HEK293 (cell line): ENCODE measurements around the gene ZNF518B.
A peak's percentile ranks its signal among the peaks of the same experiment; 100 is the strongest.
"Not testable (repeated sequence)": the region's sequence is repeated elsewhere in the genome, so short reads cannot be mapped to it uniquely, and the experiment has no call there.

Experiments
- CTCF ChIA-PET: fragments of 350-600 bp; formaldehyde crosslinking; extraction: SDS; loops from one replicate; lab custom pipeline; 2021; ENCODE audit warnings: antibody characterized with exemption; lab: Yijun Ruan, JAX
- POLR2A ChIA-PET: fragments of 300-600 bp; formaldehyde crosslinking; extraction: SDS; loops from one replicate; lab custom pipeline; 2020; ENCODE audit warnings: antibody characterized with exemption, inconsistent platforms; lab: Yijun Ruan, JAX
- H3K27ac ChIP-seq: fragments of 200-500 bp; sonication (Bioruptor generic); 2 replicates; pipeline ENCODE4 v1.5.1; 2014; ENCODE audit warnings: low read depth, low read length, control low read depth, inconsistent platforms; ENCODE audit errors: extremely low read depth
- H3K36me3 ChIP-seq, 2 experiments: fragments of 200-500 bp in 1 of 2; sonication (Bioruptor generic) in 1 of 2; 1 replicate in 1 of 2; 2 replicates in 1 of 2; pipeline ENCODE4 v1.5.1; 2014 to 2017; ENCODE audit warnings: inconsistent platforms in 2 of 2, low read length in 2 of 2; ENCODE audit not compliant: control insufficient read depth in 2 of 2, insufficient read depth in 1 of 2
- H3K4me1 ChIP-seq: fragments of 200-500 bp; sonication (Bioruptor generic); 2 replicates; pipeline ENCODE4 v1.5.1; 2014; ENCODE audit warnings: mild to moderate bottlenecking, low read length, inconsistent platforms; ENCODE audit not compliant: control insufficient read depth, insufficient read depth
- H3K4me3 ChIP-seq: 2 replicates; pipeline ENCODE4 v1.5.1; 2011; ENCODE audit warnings: low read depth, mild to moderate bottlenecking, control low read depth, low read length, moderate library complexity
- H3K9me3 ChIP-seq: fragments of 200-500 bp; sonication (Bioruptor generic); 2 replicates; pipeline ENCODE4 v1.5.1; 2014; ENCODE audit warnings: low read depth, low read length, inconsistent platforms; ENCODE audit not compliant: control insufficient read depth, insufficient read depth
- FEZF1 ChIP-seq: fragments of 450-650 bp; formaldehyde crosslinking; IDR thresholded peaks from 2 replicates; pipeline ENCODE4 v1.5.1; 2016; ENCODE audit warnings: missing biosample characterization, missing genetic modification characterization
- GLI2 ChIP-seq: fragments of 450-650 bp; formaldehyde crosslinking; IDR thresholded peaks from 2 replicates; pipeline ENCODE4; 2017; ENCODE audit warnings: missing biosample characterization, missing genetic modification characterization, low read depth, borderline replicate concordance
- PRDM4 ChIP-seq: fragments of 450-650 bp; formaldehyde crosslinking; IDR thresholded peaks from 2 replicates; pipeline ENCODE4 v1.5.1; 2017; ENCODE audit warnings: missing biosample characterization, missing genetic modification characterization
- ZBTB11 ChIP-seq: fragments of 450-650 bp; formaldehyde crosslinking; conservative IDR thresholded peaks from 2 replicates; pipeline ENCODE4 v1.5.1; 2016; ENCODE audit warnings: low read depth, missing biosample characterization, missing genetic modification characterization
- ZNF148 ChIP-seq: fragments of 450-650 bp; formaldehyde crosslinking; IDR thresholded peaks from 2 replicates; pipeline ENCODE4 v1.5.0; 2017; ENCODE audit warnings: missing biosample characterization, missing genetic modification characterization, borderline replicate concordance
- ZNF292 ChIP-seq: fragments of 450-650 bp; formaldehyde crosslinking; IDR thresholded peaks from 2 replicates; pipeline ENCODE4 v1.5.1; 2016; ENCODE audit warnings: low read depth, missing biosample characterization, missing genetic modification characterization, borderline replicate concordance
- ZNF366 ChIP-seq: fragments of 450-650 bp; formaldehyde crosslinking; conservative IDR thresholded peaks from 2 replicates; pipeline ENCODE4 v1.5.1; 2016; ENCODE audit warnings: missing biosample characterization, missing genetic modification characterization
- ZNF555 ChIP-seq: fragments of 450-650 bp; formaldehyde crosslinking; conservative IDR thresholded peaks from 2 replicates; pipeline ENCODE4 v1.5.1; 2017; ENCODE audit warnings: missing biosample characterization, mild to moderate bottlenecking, missing genetic modification characterization, inconsistent platforms
- ZNF585B ChIP-seq: fragments of 450-650 bp; formaldehyde crosslinking; IDR thresholded peaks from 2 replicates; pipeline ENCODE4 v1.5.1; 2016; ENCODE audit warnings: missing biosample characterization, missing genetic modification characterization
- ZNF670 ChIP-seq: fragments of 450-650 bp; formaldehyde crosslinking; IDR thresholded peaks from 2 replicates; pipeline ENCODE4 v1.5.1; 2016; ENCODE audit warnings: missing biosample characterization, missing genetic modification characterization, low read depth
- ZNF777 ChIP-seq: fragments of 450-650 bp; formaldehyde crosslinking; IDR thresholded peaks from 2 replicates; pipeline ENCODE4 v1.5.1; 2017; ENCODE audit warnings: missing biosample characterization, missing genetic modification characterization, borderline replicate concordance

The ZNF518B gene

GRCh38 chr4:10437735-10438134 lies 19.5 kb downstream of the ZNF518B start (continued):
- no peak for TF ChIP-seq ZNF148 (tag by site-specific recombination)
- no peak for TF ChIP-seq ZNF585B (tag by site-specific recombination)
- TF ChIP-seq ZNF670: no peak

DNA sequence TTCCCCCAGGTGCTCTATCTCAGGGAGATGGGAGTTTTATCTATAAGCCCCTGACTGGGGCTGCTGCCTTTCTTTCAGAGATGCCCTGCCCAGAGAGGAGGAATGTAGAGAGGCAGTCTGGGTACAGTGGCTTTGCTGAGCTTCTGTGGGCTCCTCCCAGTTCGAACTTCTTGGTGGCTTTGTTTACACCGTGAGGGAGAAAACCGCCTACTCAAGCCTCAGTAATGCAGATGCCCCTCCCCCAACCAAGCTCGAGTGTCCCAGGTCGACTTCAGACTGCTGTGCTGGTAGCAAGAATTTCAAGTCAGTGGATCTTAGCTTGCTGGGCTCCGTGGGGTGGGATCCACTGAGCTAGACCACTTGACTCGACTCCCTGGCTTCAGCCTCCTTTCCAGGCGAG lies 29.5 kb downstream of the ZNF518B start:
- H3K9me3 ChIP-seq, CTCF ChIA-PET, H3K27ac ChIP-seq, H3K36me3 ChIP-seq, H3K4me1 ChIP-seq, H3K4me3 ChIP-seq, POLR2A ChIA-PET: not testable (repeated sequence)

GRCh38 chr4:10421344-10422055 lies 35.7 kb downstream of the ZNF518B start:
- Histone ChIP-seq H3K27ac (no peak overlapping the region), H3K4me1 (no peaks in the 10 kb centered on the region), H3K36me3 (no peaks in the 10 kb centered on the region), H3K9me3 (no peaks in the 10 kb centered on the region)
- CTCF ChIA-PET: interaction anchor here (1.7 kb wide), 1 partner anchor 18 kb away, joined by 5 read pairs; no protein-coding TSS in a partner anchor
- TF ChIP-seq PRDM4 (tag by site-specific recombination) (peak; percentile 30; the same call in 1 of the 2 replicates), ZNF366 (tag by site-specific recombination) (no peak), ZNF555 (tag by site-specific recombination) (no peak), ZNF585B (tag by site-specific recombination) (no peak), ZBTB11 (no peak), ZNF777 (tag by site-specific recombination) (no peak), ZNF292 (tag by site-specific recombination) (no peak), GLI2 (tag by site-specific recombination) (no peak), FEZF1 (tag by site-specific recombination) (peak; percentile 44; the same call in 1 of the 2 replicates)
- TF ChIP-seq, all 188 proteins: peak for 2
- POLR2A ChIA-PET: no interaction called here
- H3K4me3 ChIP-seq: no peak overlapping the region
